NCI-H1048 (cell line): ENCODE measurements around the gene GRK5.

Source experiments
- DNase-seq: peaks from one replicate; lab custom pipeline; 2025; lab: John Stamatoyannopoulos, UW

Gene GRK5

GRCh38 chr10:119405520-119405807 is 198.1 kb downstream of the GRK5 start:
- DNase-seq, result no peak

GRCh38 chr10:119406137-119406536 is 198.8 kb downstream of the GRK5 start:
- DNase-seq, result no peak

- no peak for DNase-seq
Measured at GRCh38 chr10:119406601-119407253, 199.4 kb downstream of the GRK5 start.

GRCh38 chr10:119407254-119407777 is 199.9 kb downstream of the GRK5 start:
- no peak for DNase-seq

- no peak for DNase-seq
Measured at GRCh38 chr10:119408072-119408471, 200.7 kb downstream of the GRK5 start.

- no peak for DNase-seq
Measured at GRCh38 chr10:119408969-119409371, 201.6 kb downstream of the GRK5 start.

GRCh38 chr10:119409385-119409784 is 202.0 kb downstream of the GRK5 start:
- DNase-seq, result no peak

- no peak for DNase-seq
Measured at GRCh38 chr10:119409906-119410305, 202.5 kb downstream of the GRK5 start.

GRCh38 chr10:119410361-119411116 is 203.2 kb downstream of the GRK5 start:
- DNase-seq, result no peak

- no peak for DNase-seq
Measured at GRCh38 chr10:119412244-119413092, 205.1 kb downstream of the GRK5 start.

- DNase-seq, result no peak
Measured at GRCh38 chr10:119413093-119413453, 205.7 kb downstream of the GRK5 start.

GRCh38 chr10:119413471-119414080 is 206.2 kb downstream of the GRK5 start:
- DNase-seq, result no peak

GRCh38 chr10:119414081-119414611 is 206.8 kb downstream of the GRK5 start:
- no peak for DNase-seq

- DNase-seq, result no peak
Measured at GRCh38 chr10:119415121-119415520, 207.8 kb downstream of the GRK5 start.

- no peak for DNase-seq
Measured at GRCh38 chr10:119415536-119416503, 208.4 kb downstream of the GRK5 start.

GRCh38 chr10:119416855-119417254 is 209.5 kb downstream of the GRK5 start:
- no peak for DNase-seq

- DNase-seq, result no peak
Measured at GRCh38 chr10:119417852-119418251, 210.5 kb downstream of the GRK5 start.

GRCh38 chr10:119418362-119418761 is 211.0 kb downstream of the GRK5 start:
- no peak for DNase-seq

- no peak for DNase-seq
Measured at GRCh38 chr10:119419931-119420330, 212.6 kb downstream of the GRK5 start.

- DNase-seq, result no peak
Measured at GRCh38 chr10:119420950-119421875, 213.8 kb downstream of the GRK5 start.
